ENCODE results near the gene INAVA.

INAVA gene

DNA sequence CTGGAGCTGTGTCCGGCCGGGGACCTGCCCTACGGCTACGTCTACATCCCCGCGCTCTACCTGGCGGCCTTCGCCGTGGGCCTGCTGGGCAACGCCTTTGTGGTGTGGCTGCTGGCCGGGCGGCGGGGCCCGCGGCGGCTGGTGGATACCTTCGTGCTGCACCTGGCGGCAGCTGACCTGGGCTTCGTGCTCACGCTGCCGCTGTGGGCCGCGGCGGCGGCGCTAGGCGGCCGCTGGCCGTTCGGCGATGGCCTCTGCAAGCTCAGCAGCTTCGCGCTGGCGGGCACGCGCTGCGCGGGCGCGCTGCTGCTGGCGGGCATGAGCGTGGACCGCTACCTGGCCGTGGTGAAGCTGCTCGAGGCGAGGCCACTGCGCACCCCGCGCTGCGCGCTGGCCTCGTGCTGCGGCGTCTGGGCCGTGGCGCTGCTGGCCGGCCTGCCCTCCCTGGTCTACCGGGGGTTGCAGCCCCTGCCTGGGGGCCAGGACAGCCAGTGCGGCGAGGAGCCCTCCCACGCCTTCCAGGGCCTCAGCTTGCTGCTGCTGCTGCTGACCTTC lies 21.5 kb upstream of the INAVA start:
- Histone ChIP-seq H3K4me2 (ENCODE audit: insufficient read depth, low read length) (no peak overlapping the region), H3K4me1 (ENCODE audit: insufficient read depth, low read length) (no peaks in the 10 kb centered on the region), H3K4me3 (ENCODE audit: low read depth in 1 of 2, low read length in 2 of 2) (no peak overlapping the region), H3K36me3 (ENCODE audit: insufficient read depth, low read length) (no peaks in the 10 kb centered on the region), H2AFZ (ENCODE audit: low read depth, low read length) (no peak overlapping the region), H3K27ac (ENCODE audit: low read length) (no peak overlapping the region), H3K9ac (ENCODE audit: low read depth, low read length) (no peak overlapping the region), H3K9me3 (ENCODE audit: insufficient read depth, low read length, severe bottlenecking) (no peaks in the 10 kb centered on the region), H4K20me1 (ENCODE audit: insufficient read depth, low read length) (no peaks in the 10 kb centered on the region), H3K27me3 (ENCODE audit: insufficient read depth, low read length, poor library complexity) (no peaks in the 10 kb centered on the region), H3K79me2 (ENCODE audit: insufficient read depth, low read length) (no peaks in the 10 kb centered on the region)
- TF ChIP-seq EZH2 (IDR thresholded peaks at IDR 0.05; ENCODE audit: borderline replicate concordance, low read depth, low read length, severe bottlenecking): no peak
- TF ChIP-seq, protein P1, sequence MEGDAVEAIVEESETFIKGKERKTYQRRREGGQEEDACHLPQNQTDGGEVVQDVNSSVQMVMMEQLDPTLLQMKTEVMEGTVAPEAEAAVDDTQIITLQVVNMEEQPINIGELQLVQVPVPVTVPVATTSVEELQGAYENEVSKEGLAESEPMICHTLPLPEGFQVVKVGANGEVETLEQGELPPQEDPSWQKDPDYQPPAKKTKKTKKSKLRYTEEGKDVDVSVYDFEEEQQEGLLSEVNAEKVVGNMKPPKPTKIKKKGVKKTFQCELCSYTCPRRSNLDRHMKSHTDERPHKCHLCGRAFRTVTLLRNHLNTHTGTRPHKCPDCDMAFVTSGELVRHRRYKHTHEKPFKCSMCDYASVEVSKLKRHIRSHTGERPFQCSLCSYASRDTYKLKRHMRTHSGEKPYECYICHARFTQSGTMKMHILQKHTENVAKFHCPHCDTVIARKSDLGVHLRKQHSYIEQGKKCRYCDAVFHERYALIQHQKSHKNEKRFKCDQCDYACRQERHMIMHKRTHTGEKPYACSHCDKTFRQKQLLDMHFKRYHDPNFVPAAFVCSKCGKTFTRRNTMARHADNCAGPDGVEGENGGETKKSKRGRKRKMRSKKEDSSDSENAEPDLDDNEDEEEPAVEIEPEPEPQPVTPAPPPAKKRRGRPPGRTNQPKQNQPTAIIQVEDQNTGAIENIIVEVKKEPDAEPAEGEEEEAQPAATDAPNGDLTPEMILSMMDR (IDR thresholded peaks at IDR 0.05; ENCODE audit: borderline replicate concordance, extremely low read depth, low read length, poor library complexity, severe bottlenecking): no peak
- ATAC-seq (ENCODE audit: insufficient read depth, low read depth) (no peak), DNase-seq (no peak)

DNA sequence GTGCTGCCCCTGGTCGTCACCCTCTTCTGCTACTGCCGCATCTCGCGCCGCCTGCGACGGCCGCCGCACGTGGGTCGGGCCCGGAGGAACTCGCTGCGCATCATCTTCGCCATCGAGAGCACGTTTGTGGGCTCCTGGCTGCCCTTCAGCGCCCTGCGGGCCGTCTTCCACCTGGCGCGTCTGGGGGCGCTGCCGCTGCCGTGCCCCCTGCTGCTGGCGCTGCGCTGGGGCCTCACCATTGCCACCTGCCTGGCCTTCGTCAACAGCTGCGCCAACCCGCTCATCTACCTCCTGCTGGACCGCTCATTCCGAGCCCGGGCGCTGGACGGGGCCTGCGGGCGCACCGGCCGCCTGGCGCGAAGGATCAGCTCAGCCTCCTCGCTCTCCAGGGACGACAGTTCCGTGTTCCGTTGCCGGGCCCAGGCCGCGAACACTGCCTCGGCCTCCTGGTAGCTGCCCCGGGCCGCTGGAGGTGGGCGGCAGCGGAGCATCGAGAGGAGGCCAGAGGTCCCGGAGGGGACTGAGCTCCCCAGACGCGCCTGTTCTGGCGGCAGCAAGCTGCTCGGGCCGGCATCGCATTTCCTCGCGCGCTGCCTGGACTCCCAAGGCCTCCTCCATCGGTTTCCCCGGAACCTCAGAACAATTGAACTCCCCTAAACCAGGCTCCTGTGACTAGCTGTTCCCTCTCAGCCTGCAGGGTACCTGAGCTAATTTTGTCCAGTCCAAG lies 20.9 kb upstream of the INAVA start:
- Histone ChIP-seq H3K9me3 (ENCODE audit: insufficient read depth, low read length, severe bottlenecking) (no peaks in the 10 kb centered on the region), H3K27me3 (ENCODE audit: insufficient read depth, low read length, poor library complexity) (no peaks in the 10 kb centered on the region), H3K27ac (ENCODE audit: low read length) (no peak overlapping the region), H3K9ac (ENCODE audit: low read depth, low read length) (no peak overlapping the region), H3K4me1 (ENCODE audit: insufficient read depth, low read length) (no peaks in the 10 kb centered on the region), H2AFZ (ENCODE audit: low read depth, low read length) (no peak overlapping the region), H3K4me3 (ENCODE audit: low read depth in 1 of 2, low read length in 2 of 2) (no peak overlapping the region), H3K79me2 (ENCODE audit: insufficient read depth, low read length) (no peaks in the 10 kb centered on the region), H3K36me3 (ENCODE audit: insufficient read depth, low read length) (no peaks in the 10 kb centered on the region), H3K4me2 (ENCODE audit: insufficient read depth, low read length) (no peak overlapping the region), H4K20me1 (ENCODE audit: insufficient read depth, low read length) (no peaks in the 10 kb centered on the region)
- TF ChIP-seq, protein P1 (IDR thresholded peaks at IDR 0.05; ENCODE audit: borderline replicate concordance, extremely low read depth, low read length, poor library complexity, severe bottlenecking): no peak
- TF ChIP-seq EZH2 (IDR thresholded peaks at IDR 0.05; ENCODE audit: borderline replicate concordance, low read depth, low read length, severe bottlenecking): no peak
- DNase-seq (no peak), ATAC-seq (ENCODE audit: insufficient read depth, low read depth) (no peak)

DNA sequence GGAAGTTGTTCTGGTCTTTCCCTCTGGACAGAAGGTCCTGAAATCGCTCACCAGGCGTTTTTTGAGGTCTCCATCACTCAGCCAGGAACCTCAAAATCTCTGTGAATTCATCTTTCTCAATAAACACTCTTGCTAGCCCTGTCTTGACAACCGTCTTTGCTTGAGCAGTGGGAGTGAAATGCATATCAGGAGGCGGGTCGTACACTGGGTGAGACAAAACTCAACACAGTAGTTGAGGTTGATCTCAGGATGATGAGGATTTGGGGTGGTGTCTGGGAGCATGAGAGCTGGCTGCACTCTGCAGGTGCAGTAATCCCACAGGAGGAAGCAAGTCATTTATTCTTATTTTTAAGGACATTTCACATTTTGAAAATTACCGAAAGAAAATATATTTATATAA lies 20.0 kb upstream of the INAVA start:
- TF ChIP-seq, protein P1 (IDR thresholded peaks at IDR 0.05; ENCODE audit: borderline replicate concordance, extremely low read depth, low read length, poor library complexity, severe bottlenecking): no peak
- no peak for TF ChIP-seq EZH2 (IDR thresholded peaks at IDR 0.05; ENCODE audit: borderline replicate concordance, low read depth, low read length, severe bottlenecking)
- H3K9ac ChIP-seq (ENCODE audit: low read depth, low read length): no peak overlapping the region
- no peak overlapping the region for H3K4me2 ChIP-seq (ENCODE audit: insufficient read depth, low read length)

More for the DNA sequence above, 20.0 kb upstream of the INAVA start:
- Histone ChIP-seq H3K79me2 (ENCODE audit: insufficient read depth, low read length) (no peaks in the 10 kb centered on the region), H4K20me1 (ENCODE audit: insufficient read depth, low read length) (no peaks in the 10 kb centered on the region), H2AFZ (ENCODE audit: low read depth, low read length) (no peak overlapping the region), H3K9me3 (ENCODE audit: insufficient read depth, low read length, severe bottlenecking) (no peaks in the 10 kb centered on the region), H3K4me3 (ENCODE audit: low read depth in 1 of 2, low read length in 2 of 2) (no peak overlapping the region), H3K27me3 (ENCODE audit: insufficient read depth, low read length, poor library complexity) (no peaks in the 10 kb centered on the region), H3K4me1 (ENCODE audit: insufficient read depth, low read length) (no peaks in the 10 kb centered on the region), H3K36me3 (ENCODE audit: insufficient read depth, low read length) (no peaks in the 10 kb centered on the region), H3K27ac (ENCODE audit: low read length) (no peak overlapping the region)
- no peak for ATAC-seq (ENCODE audit: insufficient read depth, low read depth)
- no peak for DNase-seq

All from DND-41 (cell line).